ENCODE results near the gene PTH1R.

- no peak for TF ChIP-seq EZH2phosphoT487 (IDR thresholded peaks at IDR 0.05; ENCODE audit: insufficient read depth, low read depth)
- TF ChIP-seq EZH2 (IDR thresholded peaks at IDR 0.05; ENCODE audit: insufficient read depth, poor library complexity, severe bottlenecking): no peak
These were observed 44.9 kb downstream of the PTH1R start for GRCh38 chr3:46922426-46922825.
